Naive B cell (primary cell): ENCODE measurements around the gene INSM1. TPM values are rescaled to one million over a fixed set of nuclear protein-coding genes. Genes with fewer than 3 reads are reported as not detected.

ENCODE experiments used
- ATAC-seq, 2 donors: fragments of 150-1000 bp; cut with Tn5 transposase; 2 replicates each; pipeline ENCODE4 v1.10.0; 2021; ENCODE audit warnings: low read depth in 2 of 2, mild to moderate bottlenecking in 2 of 2, moderate library complexity in 2 of 2
- DNase-seq: peaks from one replicate; pipeline ENCODE4 v3.0.0; 2022
- H3K27ac Mint-ChIP-seq, 6 donors: one replicate each; pipeline ENCODE4 v1.8.0; 2020 to 2022; ENCODE audit warnings: mild to moderate bottlenecking in 6 of 6, mixed read lengths in 6 of 6, moderate library complexity in 5 of 6, inconsistent platforms in 2 of 6
- H3K27me3 Mint-ChIP-seq, 3 donors: one replicate each; pipeline ENCODE4 v1.8.0; 2021 to 2022; ENCODE audit warnings: mixed read lengths in 3 of 3, mild to moderate bottlenecking in 1 of 3
- H3K36me3 Mint-ChIP-seq, 2 donors: one replicate each; pipeline ENCODE4 v1.8.0; 2020 to 2022; ENCODE audit warnings: mixed read lengths in 2 of 2, inconsistent platforms in 1 of 2, mild to moderate bottlenecking in 1 of 2
- H3K4me1 Mint-ChIP-seq, 3 donors: one replicate each; pipeline ENCODE4 v1.8.0; 2020 to 2022; ENCODE audit warnings: mixed read lengths in 3 of 3, inconsistent platforms in 1 of 3, mild to moderate bottlenecking in 1 of 3, moderate library complexity in 1 of 3
- H3K4me3 Mint-ChIP-seq, 8 donors: one replicate each; pipeline ENCODE4 v1.8.0; 2020 to 2022; ENCODE audit warnings: mild to moderate bottlenecking in 8 of 8, mixed read lengths in 8 of 8, moderate library complexity in 8 of 8, inconsistent platforms in 2 of 8
- H3K9me3 Mint-ChIP-seq, 7 donors: one replicate each; pipeline ENCODE4 v1.8.0; 2020 to 2022; ENCODE audit warnings: mixed read lengths in 7 of 7, mild to moderate bottlenecking in 5 of 7, inconsistent platforms in 2 of 7, moderate library complexity in 1 of 7
- polyA plus RNA-seq, 6 donors: library from polyadenylated mRNA; unstranded; fragments of 300-500 nt; fragmentation: Illumina TruSeq; gene quantifications; one replicate each; pipeline ENCODE4 v1.2.3, GENCODE V29; 2021; ENCODE audit warnings: low read depth in 6 of 6

Gene INSM1
- polyA plus RNA-seq, 6 donors from 2014 or later, result not detected

DNA sequence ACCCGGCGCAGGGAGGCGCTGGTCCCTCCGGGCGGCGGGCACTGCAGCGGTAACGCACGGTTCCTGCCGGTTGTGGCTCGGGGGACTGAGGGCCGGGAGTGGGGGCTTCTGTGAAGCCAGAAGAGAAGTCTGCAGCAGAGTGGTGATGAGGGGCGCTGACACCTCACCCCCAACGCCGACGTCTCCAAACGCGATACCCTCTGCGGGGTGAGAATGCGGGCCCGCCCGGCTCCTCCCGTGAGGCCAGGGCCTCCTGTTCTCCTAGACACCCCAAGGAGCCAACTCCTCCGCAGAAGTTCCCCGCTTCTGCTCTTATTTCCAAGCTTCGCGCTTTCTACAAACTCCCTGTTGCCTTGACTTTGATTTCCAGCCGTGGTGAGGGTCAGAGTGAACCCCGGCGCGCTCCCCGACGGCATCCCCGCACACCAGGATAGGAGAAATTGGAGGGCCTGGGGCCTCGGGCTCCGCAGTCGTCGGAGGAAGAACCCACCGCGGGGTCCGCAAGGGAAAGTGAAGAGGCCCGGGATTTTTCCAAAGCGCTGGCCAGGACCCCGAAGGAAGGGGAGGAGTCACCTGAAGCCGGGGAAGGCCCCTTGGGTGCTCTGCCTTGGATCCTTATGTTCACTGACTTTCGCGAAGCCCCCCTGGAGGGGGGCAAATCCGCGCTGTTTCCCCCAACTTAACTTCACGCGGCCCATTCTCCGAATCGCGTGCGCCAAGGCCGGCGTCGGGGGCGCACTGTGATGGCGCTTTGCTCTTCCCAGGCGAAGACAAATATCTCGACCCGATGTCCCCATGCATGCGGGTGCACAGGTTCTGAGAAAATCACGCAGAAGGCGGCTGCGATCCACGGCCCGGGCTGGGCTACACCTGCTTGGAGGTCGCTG is 3.1 kb upstream of the INSM1 start:
- Mint-ChIP-seq H3K9me3 (no peaks in the 10 kb centered on the region), H3K27ac (peak overlapping the region in 1 of 6 donors; percentile 38), H3K36me3 (peaks cover under 1 to 3% of the 10 kb centered on the region in 2 donors), H3K27me3 (peaks cover 44 to 71% (median 68%) of the 10 kb centered on the region in 3 donors), H3K4me3 (peak overlapping the region in 3 of 8 donors; percentile 20 to 56 (median 35)), H3K4me1 (peaks cover 28 to 40% (median 35%) of the 10 kb centered on the region in 3 donors)
- no peak for ATAC-seq
- no peak for DNase-seq

DNA sequence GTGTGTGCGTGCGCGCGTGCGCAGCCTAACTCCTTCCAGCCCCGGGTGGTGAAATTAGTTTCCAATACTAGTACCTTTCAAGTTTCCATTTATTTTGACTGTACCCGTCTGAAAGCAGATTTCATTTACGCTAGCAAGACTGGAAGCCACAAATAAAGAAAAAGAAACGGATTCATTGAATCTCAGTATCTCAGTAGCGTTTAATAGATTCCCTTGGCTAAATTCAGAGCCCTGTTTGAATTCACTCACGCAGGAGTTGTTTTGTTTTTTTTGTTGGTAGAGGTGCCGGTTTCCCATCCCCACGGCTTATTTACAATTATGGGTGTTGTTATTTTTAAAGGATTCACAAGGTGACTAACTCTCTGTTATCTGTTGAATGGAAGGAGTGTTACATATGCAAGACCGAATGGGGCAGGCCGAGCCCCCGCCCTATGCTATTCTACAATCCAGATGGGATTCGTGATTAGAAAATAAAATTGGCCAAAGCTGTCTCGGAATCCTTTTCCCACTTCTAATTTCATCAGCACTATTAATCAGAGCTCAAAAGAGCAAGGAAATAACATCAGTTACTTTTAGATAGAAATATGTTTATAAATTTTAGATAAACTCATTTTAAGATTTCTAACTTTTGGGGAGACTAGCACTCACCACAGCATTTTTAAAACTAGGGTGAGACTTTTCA is 2.3 kb upstream of the INSM1 start:
- peak overlapping the region in 2 of 6 donors; percentile 38 to 45 for H3K27ac Mint-ChIP-seq
- no peak overlapping the region for H3K4me3 Mint-ChIP-seq
- ATAC-seq (no peak), DNase-seq (no peak)
- peaks cover 5 to 7% of the 10 kb centered on the region in 2 donors for H3K36me3 Mint-ChIP-seq
- H3K9me3 Mint-ChIP-seq, result no peaks in the 10 kb centered on the region
- peaks cover 26 to 37% (median 33%) of the 10 kb centered on the region in 3 donors for H3K4me1 Mint-ChIP-seq
- peaks cover 44 to 70% (median 67%) of the 10 kb centered on the region in 3 donors for H3K27me3 Mint-ChIP-seq

DNA sequence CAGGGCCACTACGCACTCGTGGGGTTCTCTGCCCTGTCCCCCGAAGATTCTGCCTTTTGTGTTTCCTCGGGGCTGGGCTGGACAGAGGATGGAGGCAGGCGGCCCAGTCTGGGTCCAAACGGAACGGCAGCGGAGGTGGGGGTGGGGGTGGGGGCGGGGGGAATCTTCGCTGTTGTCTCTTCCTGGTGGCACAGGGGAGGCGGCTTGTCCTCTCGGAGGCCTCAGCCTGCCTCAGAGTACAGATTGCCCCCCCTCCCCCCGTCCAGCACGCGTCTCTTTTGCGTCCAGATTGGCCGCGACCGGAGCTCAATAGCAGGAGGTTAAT is 1.4 kb upstream of the INSM1 start:
- Mint-ChIP-seq H3K4me1 (peaks cover 24 to 36% (median 31%) of the 10 kb centered on the region in 3 donors), H3K36me3 (peaks cover 5 to 7% of the 10 kb centered on the region in 2 donors), H3K9me3 (no peaks in the 10 kb centered on the region), H3K27me3 (peaks cover 44 to 69% (median 67%) of the 10 kb centered on the region in 3 donors), H3K4me3 (peak overlapping the region in 6 of 8 donors; percentile 57 to 78 (median 71)), H3K27ac (peak overlapping the region in 1 of 6 donors; percentile 65)
- no peak for ATAC-seq
- no peak for DNase-seq

- peak overlapping the region; percentile 43 to 92 (median 78) for H3K4me3 Mint-ChIP-seq
- no peak overlapping the region for H3K27ac Mint-ChIP-seq
- no peak for ATAC-seq
- peaks cover 44 to 69% (median 67%) of the 10 kb centered on the region in 3 donors for H3K27me3 Mint-ChIP-seq
- no peaks in the 10 kb centered on the region for H3K9me3 Mint-ChIP-seq
- H3K36me3 Mint-ChIP-seq, result peaks cover 5 to 7% of the 10 kb centered on the region in 2 donors
- no peak for DNase-seq
- H3K4me1 Mint-ChIP-seq, result peaks cover 24 to 36% (median 31%) of the 10 kb centered on the region in 3 donors
These were observed 879 bp upstream of the INSM1 start for GRCh38 chr20:20366876-20367574.

GRCh38 chr20:20368418-20369249 is 730 bp downstream of the INSM1 start:
- ATAC-seq (peak; percentile 16 to 23), DNase-seq (no peak)
- Mint-ChIP-seq H3K9me3 (no peaks in the 10 kb centered on the region), H3K27ac (no peak overlapping the region), H3K27me3 (peaks cover 51 to 69% (median 67%) of the 10 kb centered on the region in 3 donors), H3K36me3 (peaks cover 5 to 7% of the 10 kb centered on the region in 2 donors), H3K4me1 (peaks cover 11 to 21% (median 16%) of the 10 kb centered on the region in 3 donors), H3K4me3 (peak overlapping the region in 2 of 8 donors; percentile 18 to 29)

DNA sequence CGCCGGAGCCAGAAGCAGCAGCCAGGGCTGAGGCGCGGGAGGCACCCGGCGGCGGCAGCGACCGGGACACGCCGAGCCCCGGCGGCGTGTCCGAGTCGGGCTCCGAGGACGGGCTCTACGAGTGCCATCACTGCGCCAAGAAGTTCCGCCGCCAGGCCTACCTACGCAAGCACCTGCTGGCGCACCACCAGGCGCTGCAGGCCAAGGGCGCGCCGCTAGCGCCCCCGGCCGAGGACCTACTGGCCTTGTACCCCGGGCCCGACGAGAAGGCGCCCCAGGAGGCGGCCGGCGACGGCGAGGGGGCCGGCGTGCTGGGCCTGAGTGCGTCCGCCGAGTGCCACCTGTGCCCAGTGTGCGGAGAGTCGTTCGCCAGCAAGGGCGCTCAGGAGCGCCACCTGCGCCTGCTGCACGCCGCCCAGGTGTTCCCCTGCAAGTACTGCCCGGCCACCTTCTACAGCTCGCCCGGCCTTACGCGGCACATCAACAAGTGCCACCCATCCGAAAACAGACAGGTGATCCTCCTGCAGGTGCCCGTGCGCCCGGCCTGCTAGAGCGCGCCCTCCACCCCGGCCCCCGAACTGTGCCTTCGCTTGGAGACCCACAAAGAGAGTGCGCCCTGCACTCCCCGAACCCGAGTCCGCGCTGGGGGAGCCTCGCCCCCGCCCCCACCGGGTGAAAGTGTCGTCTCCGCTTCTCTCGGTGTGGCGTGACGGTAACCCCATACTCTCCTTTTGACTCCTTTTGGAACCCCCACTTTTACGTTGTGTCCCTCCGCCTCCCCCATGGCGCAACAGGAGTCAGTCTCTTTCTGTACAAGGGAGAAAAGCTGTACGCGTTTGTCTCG is 1.6 kb downstream of the INSM1 start:
- peak overlapping the region in 3 of 6 donors; percentile 8 to 77 (median 27) for H3K27ac Mint-ChIP-seq

DNA sequence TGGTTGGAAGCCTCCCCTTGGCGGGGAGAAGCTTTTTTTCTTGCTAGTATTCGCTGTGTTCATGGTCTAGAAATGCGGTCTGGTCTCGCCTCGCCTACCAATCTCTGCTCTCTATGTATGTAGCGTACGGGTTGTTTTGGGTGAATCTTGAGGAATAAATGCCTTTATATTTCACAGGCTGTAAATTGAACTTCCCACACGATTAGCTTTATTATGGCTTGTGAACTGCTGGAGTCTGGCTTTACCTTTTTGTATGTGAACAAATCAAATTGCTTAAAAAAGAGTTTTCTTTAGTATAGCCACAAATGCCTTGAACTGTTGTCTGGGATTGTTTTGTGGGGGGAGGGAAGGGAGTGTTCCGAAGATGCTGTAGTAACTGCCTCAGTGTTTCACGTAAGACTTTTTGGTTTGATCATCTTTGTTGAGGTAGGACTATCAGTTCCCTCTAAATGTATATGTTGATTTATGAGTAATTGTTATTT is 2.2 kb downstream of the INSM1 start:
- Mint-ChIP-seq H3K27me3 (peaks cover 66 to 72% (median 72%) of the 10 kb centered on the region in 3 donors), H3K27ac (peak overlapping the region in 3 of 6 donors; percentile 8 to 77 (median 27)), H3K4me3 (peak overlapping the region; percentile 65 to 81 (median 76)), H3K4me1 (peaks cover 11 to 17% (median 12%) of the 10 kb centered on the region in 3 donors), H3K9me3 (no peaks in the 10 kb centered on the region), H3K36me3 (peaks cover 5 to 7% of the 10 kb centered on the region in 2 donors)
- ATAC-seq, result no peak
- DNase-seq, result no peak

More for the DNA sequence above, 1.6 kb downstream of the INSM1 start:
- Mint-ChIP-seq H3K4me3 (peak overlapping the region; percentile 65 to 81 (median 76)), H3K36me3 (peaks cover 5 to 7% of the 10 kb centered on the region in 2 donors), H3K4me1 (peaks cover 11 to 17% (median 12%) of the 10 kb centered on the region in 3 donors), H3K27me3 (peaks cover 59 to 72% (median 72%) of the 10 kb centered on the region in 3 donors), H3K9me3 (no peaks in the 10 kb centered on the region)
- ATAC-seq (no peak), DNase-seq (no peak)

- DNase-seq, result no peak
- ATAC-seq, result no peak
- H3K27me3 Mint-ChIP-seq, result peaks cover 66 to 73% (median 72%) of the 10 kb centered on the region in 3 donors
- H3K4me3 Mint-ChIP-seq, result no peak overlapping the region
- no peak overlapping the region for H3K27ac Mint-ChIP-seq
- peaks cover 11 to 12% (median 11%) of the 10 kb centered on the region in 3 donors for H3K4me1 Mint-ChIP-seq
- peaks cover 5 to 7% of the 10 kb centered on the region in 2 donors for H3K36me3 Mint-ChIP-seq
- H3K9me3 Mint-ChIP-seq, result no peaks in the 10 kb centered on the region
These were observed 3.2 kb downstream of the INSM1 start for GRCh38 chr20:20371083-20371482.

GRCh38 chr20:20371681-20372080 is 3.8 kb downstream of the INSM1 start:
- DNase-seq, result no peak
- Mint-ChIP-seq H3K9me3 (no peaks in the 10 kb centered on the region), H3K36me3 (peaks cover 5 to 7% of the 10 kb centered on the region in 2 donors), H3K27ac (no peak overlapping the region), H3K27me3 (peaks cover 68 to 69% (median 69%) of the 10 kb centered on the region in 3 donors), H3K4me3 (no peak overlapping the region), H3K4me1 (peaks cover 8 to 12% (median 9%) of the 10 kb centered on the region in 3 donors)
- no peak for ATAC-seq

DNA sequence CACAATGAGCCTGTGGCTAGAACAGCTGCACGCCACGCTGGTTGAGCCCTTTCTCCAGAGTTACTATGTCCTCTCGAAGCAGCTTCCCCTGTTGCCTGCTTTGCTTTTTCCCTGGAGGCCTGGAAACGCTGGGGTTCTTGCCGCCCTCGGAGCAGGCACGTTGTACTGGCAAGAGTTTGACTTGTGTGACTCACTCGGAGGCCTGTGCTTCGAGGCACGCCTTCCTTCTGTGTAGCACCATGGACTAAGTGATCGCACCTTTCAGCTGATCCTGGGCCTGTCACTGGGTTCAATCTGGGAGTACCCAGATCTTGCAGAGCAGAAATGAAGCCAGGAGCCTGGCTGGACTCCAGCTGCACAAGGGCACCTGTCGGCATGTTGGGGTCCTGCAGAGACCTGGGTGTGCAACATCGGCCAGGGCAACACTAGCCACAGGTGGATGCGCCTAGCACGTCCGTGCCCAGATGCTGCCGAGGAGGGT is 5.2 kb downstream of the INSM1 start:
- H3K9me3 Mint-ChIP-seq, result no peaks in the 10 kb centered on the region
- no peak overlapping the region for H3K27ac Mint-ChIP-seq
- no peak for DNase-seq
- peaks cover 5 to 6% (median 5%) of the 10 kb centered on the region in 3 donors for H3K4me1 Mint-ChIP-seq
- no peak overlapping the region for H3K4me3 Mint-ChIP-seq
- H3K27me3 Mint-ChIP-seq, result peaks cover 63 to 73% (median 68%) of the 10 kb centered on the region in 3 donors
- H3K36me3 Mint-ChIP-seq, result peaks cover 5 to 7% of the 10 kb centered on the region in 2 donors
- no peak for ATAC-seq

DNA sequence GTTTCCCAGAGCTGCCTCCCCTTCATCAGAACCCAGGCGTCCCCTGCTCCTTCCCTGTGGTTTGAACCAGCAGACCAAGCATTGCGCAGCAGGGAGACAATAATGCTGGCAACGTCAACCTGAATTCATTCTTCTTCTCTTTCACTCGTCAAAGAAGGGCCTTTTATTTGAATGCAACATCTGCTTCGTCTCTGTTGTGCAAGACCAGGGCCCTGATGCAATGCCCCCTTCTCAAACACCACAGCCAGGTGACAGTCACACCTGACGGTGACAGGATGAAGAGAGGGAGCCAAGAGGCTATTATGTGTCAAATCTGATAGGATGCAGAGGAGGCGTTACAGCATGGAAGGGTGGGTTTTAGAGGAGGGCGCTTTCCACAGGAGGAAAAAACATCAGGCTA is 8.0 kb downstream of the INSM1 start:
- ATAC-seq (no peak), DNase-seq (no peak)
- no peaks in the 10 kb centered on the region for H3K36me3 Mint-ChIP-seq
- H3K4me3 Mint-ChIP-seq, result no peak overlapping the region
- H3K4me1 Mint-ChIP-seq, result no peaks in the 10 kb centered on the region
- no peak overlapping the region for H3K27ac Mint-ChIP-seq
- H3K27me3 Mint-ChIP-seq, result peaks cover 56 to 72% (median 58%) of the 10 kb centered on the region in 3 donors
- peaks cover 0 to 4% (median 0%) of the 10 kb centered on the region in 7 donors for H3K9me3 Mint-ChIP-seq
